Measurements from ENCODE around the gene TRMT1. TPM values are rescaled to one million over a fixed set of nuclear protein-coding genes. Genes with fewer than 3 reads are reported as not detected.

Gene TRMT1
- total RNA-seq, 1 experiment from 2014 or later: 109 TPM

DNA sequence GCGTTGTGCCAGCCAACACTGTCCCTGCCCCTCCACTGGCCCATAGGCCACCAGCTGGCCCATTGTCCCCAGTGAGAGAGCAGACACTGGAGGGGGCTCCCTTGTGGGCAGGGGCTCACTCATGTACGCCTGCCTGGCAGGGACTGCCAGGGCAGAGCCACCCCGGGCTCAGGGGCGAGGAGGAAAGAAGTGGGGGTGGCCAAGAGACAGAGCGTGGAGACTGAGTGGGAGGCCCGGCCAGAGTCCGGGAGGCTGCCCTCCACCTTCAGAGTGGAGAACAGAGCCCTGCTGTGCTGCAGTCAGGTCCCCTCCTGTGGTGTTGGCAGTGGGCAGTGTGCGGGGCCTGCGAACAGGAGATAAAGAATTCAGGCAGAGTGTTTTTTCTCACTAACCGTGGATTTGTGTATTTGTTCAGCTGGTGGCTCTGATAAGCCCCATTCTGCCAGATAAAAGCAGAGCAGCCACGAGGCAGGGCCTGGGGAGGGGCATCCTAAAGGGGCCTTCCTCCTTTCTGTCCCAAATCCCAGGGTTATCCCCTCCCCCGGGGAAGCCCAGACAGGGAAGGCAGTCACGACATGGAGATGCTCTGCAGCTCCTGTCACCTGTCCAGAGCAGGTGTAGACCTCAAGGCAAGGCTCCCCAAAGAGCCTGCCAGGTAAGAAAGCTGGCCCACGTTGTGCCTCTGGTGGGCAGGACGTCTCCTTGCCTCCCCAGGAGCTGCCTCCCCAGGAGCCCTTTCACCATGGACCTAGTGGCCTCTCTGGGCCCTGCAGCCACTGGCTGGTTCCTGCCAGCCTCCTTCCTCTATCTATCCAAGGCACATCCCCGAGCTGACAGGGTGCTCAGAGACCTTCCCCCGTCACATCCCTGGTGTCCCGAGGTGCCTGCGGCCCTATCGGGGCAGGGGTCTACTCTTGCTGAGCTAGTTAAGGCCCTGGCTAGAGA is 46.9 kb downstream of the TRMT1 start:
- peaks cover 11% of the 10 kb centered on the region for H3K36me3 ChIP-seq (ENCODE audit: insufficient read depth, low read length, poor library complexity, severe bottlenecking)
- H3K27me3 ChIP-seq (replicated peaks; ENCODE audit: insufficient read depth, low read depth, low read length, poor library complexity): no peaks in the 10 kb centered on the region
- H3K9me3 ChIP-seq (ENCODE audit: low read depth, low read length, poor library complexity, severe bottlenecking): no peaks in the 10 kb centered on the region
- intact Hi-C loops (cut with micrococcal nuclease; ENCODE audit: unreplicated experiment): no loop called here
- BruUV-seq (replicated peaks): no TSS peak
- ChIA-PET POLR2A (ENCODE audit: low non-redundant PET) (no interaction called here), CTCF (interaction anchor here (0.6 kb wide), 1 partner anchor 22 kb away, joined by 8 read pairs; no protein-coding TSS in a partner anchor)
- no peak overlapping the region for H3K4me3 ChIP-seq (ENCODE audit: low read depth, low read length, poor library complexity, severe bottlenecking)
- no peak for DNase-seq (ENCODE audit: low spot score)
- no peak overlapping the region for H3K27ac ChIP-seq (ENCODE audit: low read depth, low read length, poor library complexity, severe bottlenecking)
- H3K4me1 ChIP-seq (ENCODE audit: insufficient read depth, low read length, poor library complexity, severe bottlenecking): no peaks in the 10 kb centered on the region
- no peak for TF ChIP-seq EZH2 (IDR thresholded peaks at IDR 0.05; ENCODE audit: borderline replicate concordance, low read depth, low read length, poor library complexity, severe bottlenecking)
- TF ChIP-seq, protein P1, sequence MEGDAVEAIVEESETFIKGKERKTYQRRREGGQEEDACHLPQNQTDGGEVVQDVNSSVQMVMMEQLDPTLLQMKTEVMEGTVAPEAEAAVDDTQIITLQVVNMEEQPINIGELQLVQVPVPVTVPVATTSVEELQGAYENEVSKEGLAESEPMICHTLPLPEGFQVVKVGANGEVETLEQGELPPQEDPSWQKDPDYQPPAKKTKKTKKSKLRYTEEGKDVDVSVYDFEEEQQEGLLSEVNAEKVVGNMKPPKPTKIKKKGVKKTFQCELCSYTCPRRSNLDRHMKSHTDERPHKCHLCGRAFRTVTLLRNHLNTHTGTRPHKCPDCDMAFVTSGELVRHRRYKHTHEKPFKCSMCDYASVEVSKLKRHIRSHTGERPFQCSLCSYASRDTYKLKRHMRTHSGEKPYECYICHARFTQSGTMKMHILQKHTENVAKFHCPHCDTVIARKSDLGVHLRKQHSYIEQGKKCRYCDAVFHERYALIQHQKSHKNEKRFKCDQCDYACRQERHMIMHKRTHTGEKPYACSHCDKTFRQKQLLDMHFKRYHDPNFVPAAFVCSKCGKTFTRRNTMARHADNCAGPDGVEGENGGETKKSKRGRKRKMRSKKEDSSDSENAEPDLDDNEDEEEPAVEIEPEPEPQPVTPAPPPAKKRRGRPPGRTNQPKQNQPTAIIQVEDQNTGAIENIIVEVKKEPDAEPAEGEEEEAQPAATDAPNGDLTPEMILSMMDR (conservative IDR thresholded peaks at IDR 0.05; ENCODE audit: low read depth, low read length): no peak

DNA sequence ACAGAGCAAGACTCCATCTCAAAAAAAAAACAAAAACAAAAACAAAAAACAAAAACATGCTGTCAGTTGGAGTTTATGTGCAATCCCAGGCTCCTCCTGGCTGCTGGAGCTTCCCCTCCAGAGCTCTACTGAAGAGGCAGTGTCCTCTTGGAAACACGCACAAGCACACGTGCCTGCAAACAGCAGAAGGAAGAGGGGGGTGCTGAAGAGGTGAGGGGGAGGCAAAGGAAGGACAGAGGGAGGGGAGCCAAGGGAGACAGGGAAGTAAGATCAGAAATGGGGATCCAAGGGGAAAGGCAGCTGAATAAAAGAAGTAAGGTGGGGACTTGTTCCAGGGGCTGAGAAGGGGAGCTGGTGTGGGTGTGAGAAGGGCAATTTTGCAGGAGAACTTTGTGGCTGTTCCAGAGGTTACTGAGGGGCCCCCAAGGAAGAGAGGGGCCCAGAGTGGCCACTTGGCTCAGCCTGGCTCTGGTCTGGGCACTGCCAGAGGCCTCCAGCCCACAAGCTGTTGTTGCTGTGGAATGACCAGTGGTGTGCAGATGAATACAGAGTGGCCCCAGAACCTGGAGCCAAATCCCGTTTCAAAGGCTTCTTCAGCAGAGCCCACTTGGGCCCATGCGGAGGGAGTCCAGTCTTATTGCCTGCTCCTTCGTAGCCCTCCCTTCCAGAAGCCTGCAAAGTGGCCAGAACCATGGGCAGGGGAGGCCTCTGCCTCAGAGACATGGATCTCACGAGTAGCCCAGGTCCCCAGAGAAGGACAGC is 48.3 kb downstream of the TRMT1 start:
- Histone ChIP-seq H3K9me3 (ENCODE audit: low read depth, low read length, poor library complexity, severe bottlenecking) (no peaks in the 10 kb centered on the region), H3K36me3 (ENCODE audit: insufficient read depth, low read length, poor library complexity, severe bottlenecking) (peaks cover 2% of the 10 kb centered on the region), H3K27ac (ENCODE audit: low read depth, low read length, poor library complexity, severe bottlenecking) (no peak overlapping the region), H3K27me3 (replicated peaks; ENCODE audit: insufficient read depth, low read depth, low read length, poor library complexity) (no peaks in the 10 kb centered on the region), H3K4me3 (ENCODE audit: low read depth, low read length, poor library complexity, severe bottlenecking) (no peak overlapping the region), H3K4me1 (ENCODE audit: insufficient read depth, low read length, poor library complexity, severe bottlenecking) (no peaks in the 10 kb centered on the region)
- intact Hi-C loops (cut with micrococcal nuclease; ENCODE audit: unreplicated experiment): no loop called here
- POLR2A ChIA-PET (ENCODE audit: low non-redundant PET): interaction anchor here (0.7 kb wide), 1 partner anchor 113 kb away, joined by 8 read pairs; no protein-coding TSS in a partner anchor
- no peak for TF ChIP-seq EZH2 (IDR thresholded peaks at IDR 0.05; ENCODE audit: borderline replicate concordance, low read depth, low read length, poor library complexity, severe bottlenecking)
- TF ChIP-seq, protein P1 (conservative IDR thresholded peaks at IDR 0.05; ENCODE audit: low read depth, low read length): no peak
- CTCF ChIA-PET: no interaction called here
- DNase-seq (ENCODE audit: low spot score): no peak
- no TSS peak for BruUV-seq (replicated peaks)

DNA sequence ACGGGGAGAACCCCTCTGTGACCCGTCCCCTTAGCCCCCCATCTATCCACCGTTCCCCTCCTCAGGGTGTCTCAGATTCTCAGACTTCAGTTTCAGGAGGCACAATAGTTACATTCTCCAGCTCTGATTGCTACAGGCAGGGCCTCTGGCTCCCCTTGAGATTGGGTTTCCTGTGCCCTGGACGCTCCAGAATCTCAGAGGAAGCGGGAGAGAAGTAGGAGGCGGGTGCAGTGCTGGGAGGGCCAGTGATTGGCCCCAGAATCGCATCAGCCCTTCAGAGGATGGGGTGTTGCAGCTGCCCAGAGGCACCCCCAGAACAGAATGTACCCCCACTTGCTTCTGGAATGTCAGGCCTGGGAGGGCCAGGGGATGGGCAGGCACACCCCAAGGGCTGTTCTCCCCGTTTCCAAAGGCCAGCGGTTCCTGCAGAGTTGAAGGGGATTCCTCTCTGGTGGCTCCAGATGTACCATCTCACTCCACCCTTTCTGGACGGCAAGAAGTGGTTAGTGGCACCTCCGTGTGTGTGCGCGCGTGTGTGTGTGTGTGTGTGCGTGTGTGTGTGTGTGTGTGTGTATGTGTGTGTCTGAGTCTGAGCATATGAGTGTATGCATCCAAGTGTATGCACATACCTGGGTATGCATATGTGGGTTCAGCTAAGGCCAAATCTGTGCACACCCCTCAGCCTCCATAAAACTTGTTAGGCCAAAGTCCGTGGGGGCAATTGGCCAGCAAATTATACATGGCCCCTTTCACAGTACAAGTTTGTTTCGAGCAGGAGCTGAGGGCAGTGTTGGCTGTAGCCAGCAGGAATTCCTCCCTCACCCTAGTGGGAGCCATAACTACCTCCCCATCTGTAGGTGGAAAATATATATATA is 49.4 kb downstream of the TRMT1 start:
- no peaks in the 10 kb centered on the region for H3K9me3 ChIP-seq (ENCODE audit: low read depth, low read length, poor library complexity, severe bottlenecking)
- H3K36me3 ChIP-seq (ENCODE audit: insufficient read depth, low read length, poor library complexity, severe bottlenecking): no peaks in the 10 kb centered on the region
- ChIA-PET POLR2A (ENCODE audit: low non-redundant PET) (no interaction called here), CTCF (interaction anchor here (0.7 kb wide), 1 partner anchor 10 kb away, joined by 3 read pairs; no protein-coding TSS in a partner anchor)
- H3K4me3 ChIP-seq (ENCODE audit: low read depth, low read length, poor library complexity, severe bottlenecking): no peak overlapping the region
- H3K4me1 ChIP-seq (ENCODE audit: insufficient read depth, low read length, poor library complexity, severe bottlenecking): no peaks in the 10 kb centered on the region
- TF ChIP-seq EZH2 (IDR thresholded peaks at IDR 0.05; ENCODE audit: borderline replicate concordance, low read depth, low read length, poor library complexity, severe bottlenecking): no peak
- TF ChIP-seq, protein P1 (conservative IDR thresholded peaks at IDR 0.05; ENCODE audit: low read depth, low read length): no peak
- H3K27me3 ChIP-seq (replicated peaks; ENCODE audit: insufficient read depth, low read depth, low read length, poor library complexity): no peaks in the 10 kb centered on the region
- DNase-seq (ENCODE audit: low spot score): no peak
- no TSS peak for BruUV-seq (replicated peaks)
- intact Hi-C loops (cut with micrococcal nuclease; ENCODE audit: unreplicated experiment): no loop called here
- no peak overlapping the region for H3K27ac ChIP-seq (ENCODE audit: low read depth, low read length, poor library complexity, severe bottlenecking)
